ENCODE data around the gene PALMD.

The PALMD gene

GRCh38 chr1:99662539-99663080 lies 16.7 kb downstream of the PALMD start:
- DNase-seq, result no peak

- no peak for DNase-seq
Observed at GRCh38 chr1:99663501-99663900, 17.6 kb downstream of the PALMD start.

GRCh38 chr1:99665212-99665611 lies 19.3 kb downstream of the PALMD start:
- no peak for DNase-seq

GRCh38 chr1:99669376-99669775 lies 23.5 kb downstream of the PALMD start:
- no peak for DNase-seq

DNA sequence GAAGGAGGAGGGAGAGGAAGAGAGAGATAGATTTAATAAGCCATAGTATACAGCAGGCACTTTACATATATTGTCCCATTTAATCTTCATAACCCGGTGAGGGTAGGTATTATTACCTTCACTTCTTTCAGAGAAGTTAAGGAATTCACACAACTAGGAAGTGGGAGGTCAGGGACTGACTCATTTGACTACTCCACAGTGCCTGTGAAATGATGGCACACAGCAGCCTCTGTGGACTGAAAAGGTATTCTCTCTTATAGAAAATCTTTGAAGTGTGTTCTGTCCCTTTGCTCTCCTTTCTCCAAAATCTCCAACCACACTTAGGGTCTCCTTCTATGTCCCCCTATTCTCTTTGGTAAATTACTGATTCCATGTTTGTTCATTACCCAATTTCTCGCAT lies 23.9 kb downstream of the PALMD start:
- DNase-seq, result no peak

DNA sequence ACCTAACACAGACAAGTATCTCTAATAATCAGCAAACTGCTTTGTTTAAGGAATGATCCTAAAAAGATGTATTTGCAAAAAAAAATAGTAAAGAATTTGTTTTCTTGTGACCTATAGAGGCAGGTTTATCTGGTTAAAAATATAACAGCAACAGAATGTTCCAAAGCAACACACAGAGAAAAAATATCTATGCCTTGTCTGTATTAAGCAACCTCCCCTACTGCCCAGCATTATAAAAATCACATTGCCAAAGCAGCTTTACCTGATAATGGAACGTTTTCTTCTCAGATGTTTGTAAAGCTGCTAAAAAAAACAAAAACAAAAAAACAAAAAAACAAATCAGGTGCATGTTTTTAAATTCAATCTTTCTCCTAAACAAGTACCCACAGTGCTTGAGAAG lies 24.7 kb downstream of the PALMD start:
- DNase-seq, result no peak

DNA sequence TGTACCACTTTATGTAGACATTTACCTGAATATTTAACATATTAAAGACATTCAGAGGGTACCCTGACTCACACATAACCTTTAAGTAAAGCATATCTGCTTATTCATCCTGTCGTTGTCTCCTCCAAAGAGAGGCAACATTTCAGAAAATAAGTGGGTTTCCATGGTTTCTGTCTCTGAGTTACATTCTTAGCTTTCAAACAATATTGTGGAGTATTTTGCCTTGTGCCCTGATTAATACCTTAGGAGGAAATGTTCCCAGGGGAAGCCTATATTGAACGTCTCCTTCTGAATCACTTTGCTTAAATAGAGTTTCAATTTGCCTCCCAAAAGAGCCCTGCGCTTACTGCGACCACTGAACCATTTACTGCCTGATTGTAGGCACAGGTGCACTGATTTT lies 26.1 kb downstream of the PALMD start:
- no peak for DNase-seq

DNA sequence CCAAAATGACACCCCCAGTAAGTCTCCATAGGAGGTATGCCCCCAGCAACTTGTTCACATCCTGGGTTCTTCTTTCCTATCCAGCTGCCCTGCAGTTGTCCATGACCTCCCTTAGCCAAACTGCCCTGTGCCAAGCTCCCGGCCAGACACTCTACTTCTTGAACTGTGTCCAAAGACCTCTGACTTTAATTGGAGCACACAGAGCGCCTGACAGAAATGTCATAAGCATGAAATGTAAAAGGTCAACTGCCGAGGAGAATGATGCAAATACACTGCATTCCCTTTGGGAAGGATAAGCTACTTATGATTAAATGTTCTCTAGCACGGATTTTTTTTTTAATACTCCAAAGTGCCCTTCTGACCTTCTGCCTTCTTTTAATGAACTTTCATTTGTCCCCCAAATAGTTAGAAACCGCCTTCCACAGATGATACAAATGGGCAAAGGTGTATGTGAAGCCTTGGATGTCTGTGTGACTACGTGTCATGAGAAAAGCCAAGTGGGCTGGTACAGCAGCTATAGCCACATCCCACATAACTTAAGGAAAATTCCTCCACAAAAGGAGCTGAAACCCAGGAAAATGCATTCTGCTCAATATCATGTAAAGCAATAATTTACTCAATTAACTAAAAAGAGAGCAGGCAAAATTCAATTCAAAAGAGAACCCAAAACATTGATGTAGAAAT lies 26.8 kb downstream of the PALMD start:
- DNase-seq, result no peak

DNA sequence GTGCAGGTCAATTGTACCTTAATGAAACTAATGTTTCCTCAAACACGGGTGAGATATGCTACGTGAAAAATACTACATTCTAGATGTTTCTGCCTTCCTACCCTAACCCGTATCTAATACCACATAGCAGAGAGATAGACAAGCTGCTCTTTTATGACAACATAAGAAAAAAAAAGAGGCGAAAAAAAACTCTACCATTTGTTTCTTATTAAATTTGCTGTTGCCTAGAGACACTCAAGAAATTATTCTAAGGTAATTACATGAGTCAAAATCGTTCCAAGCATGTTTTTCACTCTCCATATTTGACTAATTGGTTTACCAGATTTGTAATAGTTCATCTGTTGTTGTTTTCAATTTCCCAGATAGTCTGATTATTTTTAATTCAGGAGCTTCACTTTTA lies 27.4 kb downstream of the PALMD start:
- no peak for DNase-seq

- no peak for DNase-seq
Observed at GRCh38 chr1:99674115-99675064, 28.5 kb downstream of the PALMD start.

DNA sequence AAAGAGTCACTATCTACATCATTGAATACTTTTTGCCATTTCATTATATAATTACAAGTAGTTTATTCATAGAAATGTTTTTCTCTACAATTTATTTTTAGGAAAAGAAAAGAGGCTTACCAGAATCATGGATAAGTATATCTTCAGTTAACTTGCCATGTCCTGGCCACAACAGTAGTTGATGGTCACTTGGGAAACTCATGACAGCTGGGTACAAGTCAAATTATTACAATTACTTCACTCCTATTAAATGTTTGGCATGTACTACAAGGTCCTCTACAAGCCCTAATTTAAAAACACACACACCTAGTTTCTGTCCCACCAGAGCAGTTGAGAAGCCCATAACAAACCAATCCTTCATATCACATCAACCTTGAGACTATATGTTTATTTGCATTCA lies 29.4 kb downstream of the PALMD start:
- DNase-seq, result no peak

DNA sequence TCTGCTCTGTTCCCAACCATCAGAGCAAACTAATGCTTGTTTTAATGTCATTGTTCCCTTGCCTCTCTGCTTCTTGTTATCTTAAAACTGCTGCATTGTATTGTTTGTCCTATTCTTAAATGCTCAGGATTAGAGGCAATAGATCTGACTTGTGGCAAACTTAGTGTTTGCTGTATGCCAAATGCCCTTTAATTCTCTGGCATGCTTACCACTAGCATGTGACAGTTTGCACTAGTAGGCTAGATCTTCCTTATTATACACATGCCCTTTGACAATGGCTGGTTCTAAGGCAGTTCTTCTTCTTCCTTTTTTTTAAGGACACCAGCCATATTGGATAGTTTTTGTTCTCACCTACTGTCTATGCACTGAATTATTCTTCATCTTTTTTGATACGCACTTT lies 30.1 kb downstream of the PALMD start:
- no peak for DNase-seq

DNA sequence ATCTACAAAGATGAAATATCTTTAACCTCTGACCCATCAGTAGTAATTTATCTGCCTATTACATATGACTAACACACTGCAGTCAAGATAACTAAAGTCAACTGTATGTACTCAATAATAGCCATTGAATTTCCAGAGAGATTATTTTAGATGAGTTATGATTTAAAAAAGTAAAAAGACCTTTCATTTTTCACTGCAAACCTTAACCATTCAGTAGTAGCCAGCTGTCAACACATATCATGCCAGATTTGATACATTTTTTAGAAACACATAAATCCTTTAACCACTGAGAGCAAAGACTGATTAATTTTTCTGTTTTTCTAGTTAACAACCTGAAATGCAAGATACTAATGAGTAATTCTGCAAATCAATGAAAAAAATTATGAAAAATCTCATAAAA lies 31.0 kb downstream of the PALMD start:
- no peak for DNase-seq

- DNase-seq, result no peak
Observed at GRCh38 chr1:99677416-99677815, 31.5 kb downstream of the PALMD start.

- no peak for DNase-seq
Observed at GRCh38 chr1:99680270-99680669, 34.4 kb downstream of the PALMD start.

- DNase-seq, result no peak
Observed at GRCh38 chr1:99681583-99681982, 35.7 kb downstream of the PALMD start.

- no peak for DNase-seq
Observed at GRCh38 chr1:99682291-99682751, 36.4 kb downstream of the PALMD start.

- no peak for DNase-seq
Observed at GRCh38 chr1:99685516-99686180, 39.7 kb downstream of the PALMD start.

- no peak for DNase-seq
Observed at GRCh38 chr1:99691175-99691574, 45.3 kb downstream of the PALMD start.

GRCh38 chr1:99696616-99697015 lies 50.7 kb downstream of the PALMD start:
- DNase-seq, result no peak

DNA sequence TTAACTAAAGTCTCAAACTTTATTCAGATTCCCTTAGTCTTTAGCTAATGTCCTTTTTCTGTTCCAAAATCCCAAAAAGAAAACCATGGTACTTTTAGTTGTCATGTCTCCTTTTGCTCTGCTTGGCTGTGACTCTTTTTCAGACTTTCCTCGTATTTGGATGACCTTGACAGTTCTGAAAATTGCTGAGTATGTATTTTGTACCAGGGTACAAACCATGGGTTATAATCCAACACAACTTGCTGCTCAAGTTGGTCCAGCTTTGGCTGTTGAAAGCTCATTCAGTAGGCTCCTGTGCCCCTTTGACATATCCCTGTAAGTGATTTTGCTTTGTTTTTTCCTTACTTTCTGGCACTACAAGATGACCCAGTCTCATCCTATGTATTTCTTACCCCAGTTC lies 51.7 kb downstream of the PALMD start:
- no peak for DNase-seq

GRCh38 chr1:99700020-99700419 lies 54.1 kb downstream of the PALMD start:
- DNase-seq, result no peak

DNA sequence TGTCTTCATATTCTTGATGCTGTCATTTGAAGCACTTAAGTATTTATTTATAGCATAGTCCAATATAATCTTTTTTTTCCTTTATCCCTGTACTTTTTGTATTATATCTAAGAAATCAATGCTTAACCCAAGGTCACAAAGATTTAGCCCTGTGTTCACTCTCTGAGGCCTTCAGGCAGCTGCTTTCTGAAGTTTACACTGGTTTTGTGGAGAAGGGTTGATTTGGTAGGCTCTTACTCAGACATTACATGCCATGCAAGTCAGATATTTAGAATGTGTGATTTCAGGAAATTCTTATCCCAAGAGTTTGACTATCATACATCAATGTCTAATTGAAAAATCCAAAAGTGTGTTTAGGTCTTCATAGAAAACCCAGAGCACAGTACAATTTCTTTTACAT lies 56.3 kb downstream of the PALMD start:
- DNase-seq, result no peak

Measured in GF-D8 (cell line).